NCI-H446 treated with DMSO at 0.1 percent for 48 hours (cell line): ENCODE data around the gene CPLANE1.
"Not testable (repeated sequence)": the region's sequence is repeated elsewhere in the genome, so short reads cannot be mapped to it uniquely, and the experiment has no call there.

ENCODE experiments used
- DNase-seq: peaks from one replicate; lab custom pipeline; 2025; lab: John Stamatoyannopoulos, UW

The CPLANE1 gene

GRCh38 chr5:37248970-37249814 is at the start of gene CPLANE1:
Gene CPLANE1 (minus strand): TSS chr5:37249376. CDS start chr5:37247698, 1,678 bp downstream.
- peak; percentile 84 for DNase-seq

- DNase-seq: not testable (repeated sequence)
Observed at GRCh38 chr5:37296313-37296712, 47.1 kb upstream of the CPLANE1 start.

- no peak for DNase-seq
Observed at GRCh38 chr5:37283214-37283820, 34.1 kb upstream of the CPLANE1 start.

DNA sequence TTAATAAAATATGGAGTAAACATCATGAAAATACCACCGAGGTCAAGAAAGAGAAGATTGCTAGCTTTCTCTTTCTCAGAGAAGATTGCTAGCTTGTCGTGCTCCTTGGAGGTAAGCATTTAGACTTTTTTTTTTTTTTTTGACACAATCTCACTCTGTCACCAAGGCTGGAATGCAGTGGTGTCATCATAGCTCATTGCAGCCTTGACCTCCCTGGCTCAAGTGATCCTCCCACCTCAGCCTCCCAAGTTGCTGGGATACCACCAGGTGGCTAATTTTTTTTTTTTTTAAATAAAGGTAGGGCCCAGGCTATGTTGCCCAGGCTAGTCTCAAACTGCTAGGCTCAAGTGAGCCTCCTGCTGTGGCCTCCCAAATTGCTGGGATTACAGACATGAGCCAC is 26.3 kb upstream of the CPLANE1 start:
- DNase-seq: no peak

GRCh38 chr5:37272511-37272910 is 23.3 kb upstream of the CPLANE1 start:
- DNase-seq: no peak

DNA sequence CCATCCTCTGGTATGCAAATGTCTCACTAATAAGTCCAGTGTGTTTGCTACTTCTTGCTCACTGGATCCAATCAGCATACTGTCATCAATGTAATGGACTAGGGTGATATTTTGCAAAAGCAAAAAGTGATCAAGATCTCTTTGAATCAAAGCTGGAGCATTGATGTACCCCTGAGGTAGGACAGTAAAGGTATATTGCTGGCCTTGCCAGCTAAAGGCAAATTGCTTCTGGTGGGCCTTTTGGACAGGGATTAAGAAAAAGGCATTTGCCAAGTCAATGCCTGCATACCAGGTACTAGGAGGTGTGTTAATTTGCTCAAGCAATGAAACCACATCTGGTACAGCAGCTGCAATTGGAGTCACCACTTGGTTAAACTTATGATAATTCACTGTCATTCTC is 18.9 kb upstream of the CPLANE1 start:
- not testable (repeated sequence) for DNase-seq

GRCh38 chr5:37255774-37256358 is 6.7 kb upstream of the CPLANE1 start:
- DNase-seq: no peak

GRCh38 chr5:37254581-37254980 is 5.4 kb upstream of the CPLANE1 start:
- DNase-seq: no peak

DNA sequence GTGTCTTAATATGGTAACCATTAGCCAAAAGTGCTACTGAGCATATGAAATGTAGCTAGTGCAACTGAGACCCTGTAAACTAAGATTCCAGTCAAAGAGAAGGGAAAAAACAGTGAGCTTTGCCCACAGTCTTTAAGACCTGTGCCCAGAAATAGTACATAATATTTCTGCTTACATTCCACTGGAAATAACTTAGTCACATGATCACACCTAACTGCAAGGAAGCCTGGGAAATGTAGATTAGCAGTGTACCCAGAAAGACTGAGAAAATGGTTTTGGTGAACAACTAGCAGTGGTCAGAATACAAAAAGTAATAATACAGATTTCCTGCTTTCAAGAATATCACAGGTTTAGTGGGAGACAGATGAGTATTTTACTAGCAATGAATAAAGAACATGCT is 2.5 kb upstream of the CPLANE1 start:
- DNase-seq: no peak

GRCh38 chr5:37249815-37250164 is 614 bp upstream of the CPLANE1 start:
- DNase-seq: no peak

- DNase-seq: no peak
Observed at GRCh38 chr5:37248421-37248969, 681 bp downstream of the CPLANE1 start.

- no peak for DNase-seq
Observed at GRCh38 chr5:37247496-37247895, 1.7 kb downstream of the CPLANE1 start.

DNA sequence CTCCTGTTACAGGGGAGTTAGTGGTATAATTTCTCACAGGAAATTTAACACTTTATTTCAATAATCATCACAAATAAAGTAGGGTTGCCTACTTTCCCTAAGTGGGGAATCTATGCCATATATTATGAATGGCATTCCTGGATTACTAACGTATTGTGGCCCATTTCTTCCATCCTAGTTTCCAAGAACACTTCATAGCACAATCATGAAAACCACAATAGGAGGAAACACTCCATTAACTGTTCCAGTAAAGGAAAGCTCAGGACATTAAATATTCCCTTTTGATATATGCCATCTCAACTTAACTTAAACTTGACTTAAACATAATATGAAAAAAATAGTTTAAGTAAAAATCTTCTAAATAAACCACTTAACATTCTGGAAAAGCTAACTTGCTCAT is 2.1 kb downstream of the CPLANE1 start:
- no peak for DNase-seq

DNA sequence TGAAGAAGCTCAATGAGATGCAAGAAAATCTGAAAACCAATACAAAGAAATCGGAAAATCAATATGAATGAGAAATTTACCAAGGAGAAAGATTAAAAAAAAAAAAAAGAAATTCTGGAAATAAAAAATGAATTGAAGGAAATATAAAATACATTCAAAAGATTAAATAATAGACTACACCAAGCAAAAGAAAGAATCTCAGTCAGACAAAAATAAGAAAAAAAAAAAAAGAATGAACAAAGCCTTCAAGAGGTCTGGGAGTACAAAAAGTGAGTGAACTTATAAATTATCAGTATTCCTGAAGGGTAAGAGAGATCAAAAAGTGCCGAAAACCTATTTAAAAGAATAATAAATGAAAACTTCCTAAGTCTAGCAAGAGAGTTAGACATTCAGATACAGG is 14.9 kb downstream of the CPLANE1 start:
- DNase-seq: no peak

DNA sequence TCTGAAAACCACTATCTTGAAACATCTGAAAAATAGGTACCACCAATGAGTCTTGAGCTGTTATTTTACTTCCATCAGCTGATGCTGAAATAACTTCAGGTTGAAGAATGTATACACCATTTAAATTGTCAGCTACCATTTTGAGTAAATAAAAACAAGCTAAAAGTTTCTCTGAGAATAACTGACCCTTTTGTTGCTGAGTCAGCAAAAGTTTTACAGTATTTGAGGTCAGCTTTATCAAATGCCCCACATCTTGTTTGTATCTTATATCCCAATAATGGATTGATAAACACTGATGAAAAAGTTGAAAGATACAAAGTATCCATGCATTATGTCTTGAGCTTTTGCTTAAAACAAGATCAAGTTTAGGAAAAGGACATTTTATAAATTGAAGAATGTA is 22.8 kb downstream of the CPLANE1 start:
- DNase-seq: no peak

- no peak for DNase-seq
Observed at GRCh38 chr5:37222181-37222580, 27.0 kb downstream of the CPLANE1 start.

DNA sequence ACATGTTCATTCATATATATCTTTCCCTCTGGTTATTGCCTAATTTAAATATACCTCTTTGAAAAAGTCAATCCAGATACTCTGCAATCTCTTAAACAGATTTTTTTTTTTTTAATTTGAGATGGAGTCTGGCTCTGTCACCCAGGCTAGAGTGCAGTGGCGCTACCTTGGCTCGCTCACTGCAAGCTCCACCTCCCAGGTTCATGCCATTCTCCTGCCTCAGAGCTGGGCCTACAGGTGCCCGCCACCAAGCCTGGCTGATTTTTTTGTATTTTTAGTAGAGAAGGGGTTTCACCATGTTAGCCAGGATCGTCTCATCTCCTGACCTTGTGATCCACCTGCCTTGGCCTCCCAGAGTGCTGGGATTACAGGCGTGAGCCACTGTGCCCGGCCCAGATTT is 28.8 kb downstream of the CPLANE1 start:
- not testable (repeated sequence) for DNase-seq

DNA sequence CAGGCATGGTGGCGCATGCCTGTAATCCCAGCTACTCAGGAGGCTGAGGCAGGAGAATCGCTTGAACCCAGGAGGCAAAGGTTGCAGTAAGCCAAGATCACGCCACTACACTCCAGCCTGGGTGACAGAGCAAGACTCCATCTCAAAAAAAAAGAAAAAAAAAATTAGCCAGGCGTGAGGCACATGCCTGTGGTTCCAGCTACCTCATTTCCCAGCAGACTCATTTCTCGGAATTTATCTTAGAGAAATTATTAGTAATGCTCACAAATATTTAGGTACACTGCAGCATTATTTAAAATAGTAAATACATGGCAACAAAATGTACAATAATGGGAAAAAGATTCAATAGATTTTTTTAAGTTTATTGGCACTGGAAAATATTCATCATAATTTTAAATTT is 29.8 kb downstream of the CPLANE1 start:
- not testable (repeated sequence) for DNase-seq

DNA sequence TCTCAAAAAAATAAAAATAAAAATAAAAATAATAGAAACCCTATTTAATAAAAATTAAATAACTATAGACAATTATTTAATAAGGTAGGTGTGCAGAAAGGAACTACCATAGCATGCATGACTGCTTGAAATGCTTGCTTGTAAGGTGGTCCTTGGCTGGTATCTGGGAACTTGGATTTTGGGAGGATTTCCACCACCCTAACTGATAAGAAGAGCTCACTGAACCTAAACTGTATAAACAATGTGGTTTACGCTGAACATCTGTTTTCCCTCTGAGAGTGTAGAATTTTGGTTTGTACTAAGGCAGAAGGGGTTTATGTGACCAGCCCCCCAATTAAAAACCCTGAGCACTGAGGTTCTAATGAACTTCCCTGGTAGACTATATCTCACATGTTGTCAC is 31.2 kb downstream of the CPLANE1 start:
- DNase-seq: no peak

DNA sequence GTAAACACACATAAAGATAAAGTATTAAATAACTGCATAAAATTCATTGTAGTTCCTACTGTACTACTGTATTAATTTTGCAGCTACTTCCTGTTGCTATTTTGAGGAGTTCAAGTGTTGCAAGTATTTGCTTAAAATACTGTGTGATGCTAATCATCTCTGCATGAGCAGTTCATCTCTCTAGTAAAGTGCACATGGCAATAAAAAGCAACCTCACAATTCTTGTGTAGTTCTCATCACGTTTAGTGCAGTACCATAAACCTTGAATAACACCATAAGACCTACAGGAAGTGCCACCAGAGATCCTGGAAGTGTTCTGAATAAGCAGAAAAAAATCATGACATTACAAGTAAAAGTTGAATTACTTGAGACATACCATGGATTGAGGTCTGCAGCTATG is 34.6 kb downstream of the CPLANE1 start:
- no peak for DNase-seq

DNA sequence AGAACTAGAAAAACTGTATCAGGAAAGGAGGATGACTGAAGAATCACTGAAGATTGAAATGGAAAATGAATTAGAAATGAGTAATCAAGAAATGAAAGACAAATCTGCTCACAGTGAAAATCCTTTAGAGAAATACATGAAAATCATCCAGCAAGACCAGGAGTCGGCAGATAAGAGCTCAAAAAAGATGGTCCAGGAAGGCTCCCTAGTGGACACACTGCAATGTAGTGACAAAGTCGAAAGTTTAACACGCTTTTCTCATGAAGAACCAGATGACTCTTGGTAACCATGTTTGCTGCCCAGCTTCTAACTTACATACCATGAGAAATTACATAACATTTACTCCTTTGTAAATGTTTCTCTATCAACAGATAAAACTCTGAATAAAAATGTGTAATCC is 37.1 kb downstream of the CPLANE1 start:
- DNase-seq: no peak

- DNase-seq: no peak
Observed at GRCh38 chr5:37211661-37212060, 37.5 kb downstream of the CPLANE1 start.
